ENCODE data around the gene WFIKKN2.

GRCh38 chr17:50807675-50808074 lies 27.7 kb upstream of the WFIKKN2 start:
- TF ChIP-seq, protein P1, sequence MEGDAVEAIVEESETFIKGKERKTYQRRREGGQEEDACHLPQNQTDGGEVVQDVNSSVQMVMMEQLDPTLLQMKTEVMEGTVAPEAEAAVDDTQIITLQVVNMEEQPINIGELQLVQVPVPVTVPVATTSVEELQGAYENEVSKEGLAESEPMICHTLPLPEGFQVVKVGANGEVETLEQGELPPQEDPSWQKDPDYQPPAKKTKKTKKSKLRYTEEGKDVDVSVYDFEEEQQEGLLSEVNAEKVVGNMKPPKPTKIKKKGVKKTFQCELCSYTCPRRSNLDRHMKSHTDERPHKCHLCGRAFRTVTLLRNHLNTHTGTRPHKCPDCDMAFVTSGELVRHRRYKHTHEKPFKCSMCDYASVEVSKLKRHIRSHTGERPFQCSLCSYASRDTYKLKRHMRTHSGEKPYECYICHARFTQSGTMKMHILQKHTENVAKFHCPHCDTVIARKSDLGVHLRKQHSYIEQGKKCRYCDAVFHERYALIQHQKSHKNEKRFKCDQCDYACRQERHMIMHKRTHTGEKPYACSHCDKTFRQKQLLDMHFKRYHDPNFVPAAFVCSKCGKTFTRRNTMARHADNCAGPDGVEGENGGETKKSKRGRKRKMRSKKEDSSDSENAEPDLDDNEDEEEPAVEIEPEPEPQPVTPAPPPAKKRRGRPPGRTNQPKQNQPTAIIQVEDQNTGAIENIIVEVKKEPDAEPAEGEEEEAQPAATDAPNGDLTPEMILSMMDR (optimal IDR thresholded peaks at IDR 0.05 in 1 of 3, IDR thresholded peaks at IDR 0.05 in 1 of 3, conservative IDR thresholded peaks at IDR 0.05 in 1 of 3; ENCODE audit: extremely low read depth in 1 of 3, insufficient read depth in 2 of 3, low read length in 3 of 3), result no peak
- no peak for TF ChIP-seq EZH2 (IDR thresholded peaks at IDR 0.05; ENCODE audit: low read length)

All from keratinocyte (primary cell).